OCI-LY7 (cell line): Measurements from ENCODE around the gene JAML. TPM values are rescaled to one million over a fixed set of nuclear protein-coding genes. Genes with fewer than 3 reads are reported as not detected.

Source experiments
- BruUV-seq: library from RNA; stranded (reverse); fragments of 400-500 nt; replicated peaks from 2 replicates; lab custom pipeline; 2021; lab: Mats Ljungman, UMichigan
- CTCF ChIA-PET: fragments of 300-600 bp; sonication (Branson Sonifier 250); formaldehyde crosslinking; loops from one replicate; lab custom pipeline; 2022; ENCODE audit warnings: antibody characterized with exemption; ENCODE audit not compliant: unreplicated experiment; lab: Charles Lee
- POLR2A ChIA-PET: fragments of 300-600 bp; sonication (Branson Sonifier 250); formaldehyde crosslinking; loops from one replicate; lab custom pipeline; 2022; ENCODE audit warnings: antibody characterized with exemption; lab: Charles Lee
- DNase-seq: peaks from one replicate; pipeline ENCODE4 v3.0.0-alpha.2; 2015; ENCODE audit warnings: low spot score
- H2AFZ ChIP-seq: fragments of 200-600 bp; sonication (generic), shearing (Covaris generic); 2 replicates; pipeline ENCODE4 v1.6.1; 2014; ENCODE audit warnings: mild to moderate bottlenecking, antibody characterized with exemption, low read length, moderate library complexity
- H3K27ac ChIP-seq: fragments of 200-600 bp; sonication (generic); 2 replicates; pipeline ENCODE4 v1.5.1; 2014; ENCODE audit warnings: mixed run types, low read depth, mild to moderate bottlenecking, moderate library complexity, low read length, inconsistent platforms; ENCODE audit not compliant: poor library complexity, severe bottlenecking
- H3K36me3 ChIP-seq: fragments of 200-600 bp; sonication (generic); 2 replicates; pipeline ENCODE4 v1.6.1; 2014; ENCODE audit warnings: mild to moderate bottlenecking, antibody characterized with exemption, low read length, moderate library complexity, mixed read lengths; ENCODE audit not compliant: insufficient read depth
- H3K4me1 ChIP-seq: fragments of 200-600 bp; sonication (generic); 2 replicates; pipeline ENCODE4 v1.5.1; 2014; ENCODE audit warnings: mild to moderate bottlenecking, low read length; ENCODE audit not compliant: insufficient read depth, poor library complexity, severe bottlenecking
- H3K4me2 ChIP-seq: fragments of 200-600 bp; sonication (generic); 2 replicates; pipeline ENCODE4 v1.6.1; 2014; ENCODE audit warnings: mild to moderate bottlenecking, low read length
- H3K4me3 ChIP-seq: fragments of 200-600 bp; sonication (generic); 2 replicates; pipeline ENCODE4 v1.5.1; 2014; ENCODE audit warnings: mild to moderate bottlenecking, low read depth, low read length; ENCODE audit not compliant: poor library complexity, severe bottlenecking
- H3K79me2 ChIP-seq: fragments of 200-600 bp; sonication (generic); 2 replicates; pipeline ENCODE4 v1.6.1; 2016; ENCODE audit warnings: low read depth, mild to moderate bottlenecking, low read length, moderate library complexity, mixed read lengths; ENCODE audit not compliant: insufficient read depth
- H3K9me2 ChIP-seq: fragments of 200-600 bp; sonication (generic); 2 replicates; pipeline ENCODE4 v1.6.1; 2016; ENCODE audit warnings: mild to moderate bottlenecking, low read length, mixed read lengths; ENCODE audit not compliant: insufficient read depth
- H3K9me3 ChIP-seq: fragments of 200-600 bp; sonication (generic); 2 replicates; pipeline ENCODE4 v1.6.1; 2014; ENCODE audit warnings: mild to moderate bottlenecking, mixed run types, low read length, mixed read lengths
- H4K20me1 ChIP-seq: fragments of 200-600 bp; sonication (generic); 2 replicates; pipeline ENCODE4 v1.6.1; 2014; ENCODE audit warnings: mild to moderate bottlenecking, antibody characterized with exemption, low read length, moderate library complexity, mixed read lengths; ENCODE audit not compliant: insufficient read depth
- EZH2phosphoT487 ChIP-seq: fragments of 200-600 bp; sonication (generic); IDR thresholded peaks from 2 replicates; pipeline ENCODE4 v1.6.1; 2018; ENCODE audit warnings: low read depth, borderline replicate concordance, mild to moderate bottlenecking, mixed run types, antibody characterized with exemption, low read length, moderate library complexity, mixed read lengths
- intact Hi-C: fragments of 100-400 bp; cut with micrococcal nuclease; formaldehyde crosslinking; loops from one replicate; pipeline ENCODE4 v1.10.0; 2022; ENCODE audit not compliant: unreplicated experiment
- total RNA-seq, 2 experiments: library from RNA; depleted of rRNA in 1 of 2; stranded (reverse); fragments of >200 nt in 1 of 2; shearing (Covaris generic) in 1 of 2; gene quantifications; 2 replicates each; pipeline ENCODE4 v1.2.3, GENCODE V29; 2014 to 2022
- TF ChIP-seq, protein P1 (sequence below): fragments of 200-600 bp; sonication (generic); conservative IDR thresholded peaks from 2 replicates; pipeline ENCODE4 v1.5.1; 2014; ENCODE audit warnings: mild to moderate bottlenecking, antibody characterized with exemption, low read length, moderate library complexity, mixed read lengths

The JAML gene
- total RNA-seq, 2 experiments from 2014 or later: 0.63 to 0.73 TPM

DNA sequence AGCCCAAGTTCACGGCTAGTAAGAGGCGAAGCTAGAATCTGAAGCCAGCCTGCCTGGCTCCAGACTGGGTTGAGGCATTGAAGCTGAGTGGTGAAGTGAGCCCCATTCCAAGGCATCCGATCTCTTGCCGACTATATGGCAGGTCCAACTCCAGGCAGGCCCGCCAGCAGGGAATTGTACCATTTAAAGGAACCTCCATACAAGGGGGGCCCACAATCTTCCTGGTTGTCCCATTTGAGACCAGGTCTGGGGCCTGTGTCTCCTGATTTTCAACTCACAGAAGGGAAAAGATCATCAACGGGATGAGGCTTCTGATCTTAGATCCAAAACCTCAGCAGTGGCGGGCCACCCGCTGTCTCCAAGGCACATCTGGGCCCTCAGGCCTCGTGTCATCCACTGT, 52.5 kb downstream of the JAML start:
- Histone ChIP-seq H4K20me1 (no peaks in the 10 kb centered on the region), H3K9me2 (no peaks in the 10 kb centered on the region), H3K4me2 (no peak overlapping the region), H3K36me3 (no peaks in the 10 kb centered on the region), H3K9me3 (no peaks in the 10 kb centered on the region), H2AFZ (no peak overlapping the region), H3K4me3 (no peak overlapping the region), H3K27ac (no peak overlapping the region), H3K79me2 (no peaks in the 10 kb centered on the region), H3K4me1 (peaks cover 8% of the 10 kb centered on the region)
- TF ChIP-seq, protein P1, sequence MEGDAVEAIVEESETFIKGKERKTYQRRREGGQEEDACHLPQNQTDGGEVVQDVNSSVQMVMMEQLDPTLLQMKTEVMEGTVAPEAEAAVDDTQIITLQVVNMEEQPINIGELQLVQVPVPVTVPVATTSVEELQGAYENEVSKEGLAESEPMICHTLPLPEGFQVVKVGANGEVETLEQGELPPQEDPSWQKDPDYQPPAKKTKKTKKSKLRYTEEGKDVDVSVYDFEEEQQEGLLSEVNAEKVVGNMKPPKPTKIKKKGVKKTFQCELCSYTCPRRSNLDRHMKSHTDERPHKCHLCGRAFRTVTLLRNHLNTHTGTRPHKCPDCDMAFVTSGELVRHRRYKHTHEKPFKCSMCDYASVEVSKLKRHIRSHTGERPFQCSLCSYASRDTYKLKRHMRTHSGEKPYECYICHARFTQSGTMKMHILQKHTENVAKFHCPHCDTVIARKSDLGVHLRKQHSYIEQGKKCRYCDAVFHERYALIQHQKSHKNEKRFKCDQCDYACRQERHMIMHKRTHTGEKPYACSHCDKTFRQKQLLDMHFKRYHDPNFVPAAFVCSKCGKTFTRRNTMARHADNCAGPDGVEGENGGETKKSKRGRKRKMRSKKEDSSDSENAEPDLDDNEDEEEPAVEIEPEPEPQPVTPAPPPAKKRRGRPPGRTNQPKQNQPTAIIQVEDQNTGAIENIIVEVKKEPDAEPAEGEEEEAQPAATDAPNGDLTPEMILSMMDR: no peak
- no peak for TF ChIP-seq EZH2phosphoT487
- CTCF ChIA-PET: interaction anchor here (0.6 to 2.0 kb wide), 4 partner anchors 8 to 226 kb away, joined by 3 to 14 read pairs (median 4); no protein-coding TSS in a partner anchor
- POLR2A ChIA-PET: interaction anchor here (1.0 to 1.2 kb wide), 2 partner anchors 8 to 23 kb away, joined by 3 read pairs; no protein-coding TSS in a partner anchor
- no peak for DNase-seq
- BruUV-seq: no TSS peak
- intact Hi-C loops: loop anchor here (10.0 kb wide), 1 partner anchor 358 kb away; no protein-coding TSS in a partner anchor

DNA sequence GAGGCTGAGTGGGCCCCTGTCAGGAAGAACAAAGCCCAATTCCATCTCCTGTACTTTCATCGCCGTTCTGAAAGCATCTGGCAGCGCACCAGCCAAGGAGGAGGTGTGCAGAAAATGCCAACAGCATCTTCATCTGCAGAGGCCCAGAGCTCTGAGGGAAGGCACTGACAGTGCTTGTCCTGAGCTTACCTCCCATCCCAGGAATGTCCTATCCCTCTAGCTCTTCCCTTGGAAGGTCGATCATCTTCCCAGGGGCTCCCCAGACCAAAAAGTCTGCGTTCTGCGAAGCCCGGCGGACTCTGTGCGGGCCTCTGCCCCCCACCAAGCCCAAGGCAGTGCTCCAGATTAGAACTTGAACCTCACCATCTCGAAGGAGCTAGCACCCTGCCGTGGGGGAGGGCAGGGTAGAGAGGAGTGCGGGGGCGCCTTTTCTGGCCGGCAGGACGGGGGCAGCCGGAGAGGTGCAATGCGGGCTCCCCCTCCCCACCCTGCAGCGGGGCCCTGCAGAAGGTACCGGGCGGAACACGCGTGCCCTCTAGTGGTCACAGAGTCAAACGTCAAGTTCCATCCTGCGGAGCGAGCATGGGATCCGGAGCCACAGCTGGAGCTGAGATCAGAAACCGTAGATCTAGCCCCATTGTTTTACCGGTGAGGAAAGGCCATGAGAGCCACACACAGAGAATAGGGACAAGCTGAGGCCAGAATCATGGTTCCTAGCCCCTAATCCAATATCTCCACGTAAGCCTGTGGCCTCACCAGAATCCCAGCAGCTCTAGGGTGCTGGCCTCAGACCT, 53.3 kb downstream of the JAML start:
- peak; percentile 76 for DNase-seq
- H4K20me1 ChIP-seq: no peaks in the 10 kb centered on the region
- POLR2A ChIA-PET: interaction anchor here (0.6 to 1.2 kb wide), 3 partner anchors 9 to 607 kb away, joined by 3 read pairs; no protein-coding TSS in a partner anchor
- no peak overlapping the region for H3K4me3 ChIP-seq
- no TSS peak for BruUV-seq
- TF ChIP-seq, protein P1: peak; percentile 89
- no peak for TF ChIP-seq EZH2phosphoT487
- H3K4me1 ChIP-seq: peaks cover 8% of the 10 kb centered on the region
- H3K9me3 ChIP-seq: no peaks in the 10 kb centered on the region
- no peaks in the 10 kb centered on the region for H3K79me2 ChIP-seq
- H2AFZ ChIP-seq: peak overlapping the region; percentile 3; the same call in 1 of the 2 replicates
- no peaks in the 10 kb centered on the region for H3K36me3 ChIP-seq
- peak overlapping the region; percentile 13; the same call in 1 of the 2 replicates for H3K4me2 ChIP-seq
- H3K27ac ChIP-seq: no peak overlapping the region
- intact Hi-C loops: loop anchor here (1.0 to 10.0 kb wide), 2 partner anchors 26 to 357 kb away; no protein-coding TSS in a partner anchor
- no peaks in the 10 kb centered on the region for H3K9me2 ChIP-seq
- CTCF ChIA-PET: interaction anchor here (0.6 to 2.0 kb wide), 6 partner anchors 9 to 225 kb away, joined by 3 to 14 read pairs (median 4); no protein-coding TSS in a partner anchor
